GM12801 (cell line): ENCODE measurements around the gene ZNF764.

Source experiments
- CTCF ChIP-seq: IDR thresholded peaks from one replicate; pipeline ENCODE4 v1.5.1; 2011; ENCODE audit warnings: control low read depth; ENCODE audit not compliant: insufficient read length; ENCODE audit errors: extremely low read depth

The ZNF764 gene

DNA sequence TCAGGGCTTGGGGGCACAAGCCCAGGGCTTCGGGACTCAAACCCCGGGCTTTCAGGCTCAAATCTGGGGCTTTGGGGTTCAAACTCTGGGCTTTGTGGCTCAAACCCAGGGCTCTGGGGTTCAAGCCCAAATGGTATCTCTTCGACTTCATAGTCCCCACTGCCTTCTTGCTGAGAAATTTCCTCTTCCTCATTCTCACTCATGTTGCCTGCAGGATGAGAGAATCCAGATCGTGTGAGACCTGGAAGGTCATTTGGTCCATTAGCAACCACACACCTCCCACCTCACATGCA is 32.4 kb downstream of the ZNF764 start:
- no peak for TF ChIP-seq CTCF

DNA sequence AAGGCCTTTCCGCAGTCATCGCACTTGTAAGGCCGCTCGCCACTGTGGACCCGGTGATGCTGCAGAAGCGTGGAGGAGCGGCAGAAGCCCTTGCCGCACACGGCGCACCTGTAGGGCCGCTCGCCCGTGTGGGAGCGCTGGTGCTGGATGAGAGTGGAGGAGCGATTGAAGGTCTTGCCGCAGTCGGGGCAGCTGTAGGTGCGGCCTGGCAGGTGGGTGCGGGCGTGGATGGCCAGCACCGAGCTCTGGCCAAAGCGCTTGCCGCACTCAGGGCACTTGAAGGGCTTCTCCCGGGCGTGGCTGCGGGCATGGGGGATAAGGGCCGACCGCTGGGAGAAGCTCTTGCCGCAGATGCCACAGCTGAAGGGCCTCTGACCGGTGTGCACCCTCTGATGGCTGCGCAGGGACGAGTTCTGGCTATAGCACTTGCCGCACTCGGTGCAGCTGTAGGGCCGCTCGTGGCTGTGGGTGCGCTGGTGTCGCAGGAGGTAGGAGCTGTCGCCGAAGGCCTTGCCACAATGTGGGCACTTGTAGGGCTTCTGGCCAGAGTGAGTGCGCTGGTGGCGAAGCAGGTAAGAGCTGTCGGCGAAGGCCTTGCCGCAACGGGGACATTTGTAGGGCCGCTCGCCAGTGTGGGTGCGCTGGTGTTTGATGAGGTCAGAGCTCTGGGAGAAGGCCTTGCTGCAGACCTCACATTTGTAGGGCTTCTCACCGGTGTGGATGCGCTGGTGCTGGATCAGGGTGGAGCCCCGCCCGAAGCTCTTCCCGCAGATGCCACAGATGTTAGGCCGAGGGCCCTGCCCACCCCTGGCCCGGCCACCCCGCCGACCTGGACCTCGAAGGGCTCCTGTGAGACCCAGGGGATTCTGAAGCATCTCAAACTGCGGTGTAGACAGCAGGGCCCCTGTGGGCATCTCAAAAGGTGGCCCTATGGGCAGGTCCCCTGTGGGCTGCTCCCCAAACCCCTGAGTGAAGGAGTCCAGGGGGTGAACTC is 33.3 kb downstream of the ZNF764 start:
- TF ChIP-seq CTCF: no peak

DNA sequence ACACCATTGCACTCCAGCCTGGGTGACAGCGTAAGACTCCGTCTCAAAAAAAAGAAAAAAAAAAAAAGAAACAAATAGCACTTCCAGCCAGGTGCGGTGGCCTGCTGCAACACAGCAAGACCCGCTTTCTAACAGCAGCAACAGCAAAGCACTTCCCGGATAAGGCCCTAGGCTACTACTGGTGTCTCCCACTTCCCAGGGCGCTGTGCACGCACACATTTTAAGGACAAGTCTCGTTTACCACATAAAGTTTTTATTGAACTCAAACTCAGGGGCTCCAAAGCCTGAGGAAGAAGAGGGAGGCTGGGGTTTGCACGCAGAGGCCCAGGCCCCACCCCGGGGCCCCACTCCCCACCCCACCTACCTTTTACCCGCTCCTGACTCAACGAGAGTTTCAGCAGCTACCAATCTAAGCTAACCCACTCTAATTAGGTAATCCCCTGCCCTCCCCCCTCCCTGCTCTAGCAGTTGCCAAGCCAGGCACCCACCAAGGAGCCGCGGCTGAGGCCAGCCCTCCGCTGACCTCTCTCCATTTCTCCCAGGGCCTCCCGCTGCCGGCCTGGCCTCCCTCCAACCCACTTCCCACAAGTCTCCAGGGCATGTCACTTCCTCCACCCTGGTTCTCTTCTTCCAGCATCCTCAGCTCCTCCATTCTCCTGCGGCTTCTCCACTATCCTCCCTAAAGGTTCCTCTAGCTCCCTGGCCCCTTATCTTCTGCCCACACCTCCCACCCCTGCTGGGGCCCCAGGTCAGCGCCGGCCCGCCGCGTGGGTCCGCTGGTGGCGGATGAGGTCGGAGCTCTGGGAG is 34.2 kb downstream of the ZNF764 start:
- TF ChIP-seq CTCF: no peak

GRCh38 chr16:30521873-30522641 is 36.1 kb downstream of the ZNF764 start:
- no peak for TF ChIP-seq CTCF

GRCh38 chr16:30521476-30521872 is 36.7 kb downstream of the ZNF764 start:
- TF ChIP-seq CTCF: no peak

DNA sequence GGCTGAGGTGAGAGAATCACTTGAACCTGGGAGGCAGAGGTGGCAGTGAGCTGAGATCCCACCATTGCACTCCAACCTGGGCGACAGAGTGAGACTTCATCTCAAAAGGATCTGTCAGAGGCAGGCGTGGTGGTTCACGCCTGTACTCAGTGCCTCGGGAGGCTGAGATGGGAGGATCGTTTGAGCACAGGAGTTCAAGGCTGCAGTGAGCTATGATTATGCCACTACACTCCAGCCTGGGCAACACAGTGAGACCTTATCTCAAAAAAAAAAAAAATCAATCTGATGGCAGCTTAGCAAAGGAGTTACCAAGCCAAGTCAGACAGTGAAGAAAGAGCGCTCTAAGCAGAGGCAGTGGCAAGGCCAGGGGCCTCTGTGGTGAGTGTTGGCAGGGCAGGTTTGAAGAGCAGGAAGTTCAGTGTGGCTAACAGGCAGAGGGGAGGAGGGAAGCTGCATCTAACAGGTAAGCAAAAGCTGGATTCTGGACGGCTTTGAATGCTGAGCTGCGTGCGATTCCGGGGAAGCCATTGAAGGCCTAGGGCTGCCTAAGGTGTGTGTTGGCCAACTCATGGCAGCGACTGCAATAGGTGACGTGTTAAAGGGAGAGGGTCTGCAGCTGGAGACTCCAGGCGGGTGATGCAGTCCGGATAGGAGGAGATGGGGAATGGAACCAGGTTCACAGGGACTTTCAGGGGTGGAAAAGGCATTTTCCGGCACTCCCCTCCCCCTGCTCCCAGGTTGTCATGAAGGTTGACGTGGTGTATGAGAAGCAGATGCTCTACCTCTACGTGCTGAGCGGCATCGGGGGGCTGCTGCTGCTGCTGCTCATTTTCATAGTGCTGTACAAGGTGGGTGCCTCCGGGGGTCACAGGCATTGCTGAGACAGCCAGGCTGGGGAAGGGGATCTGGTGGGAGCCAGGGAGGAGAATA is 38.8 kb downstream of the ZNF764 start:
- TF ChIP-seq CTCF: no peak
